Muscle of leg (tissue), 11 donors: ENCODE measurements around the gene PPFIA4. TPM values are rescaled to one million over a fixed set of nuclear protein-coding genes. Genes with fewer than 3 reads are reported as not detected.

ENCODE experiments used
- DNase-seq: peaks from one replicate; pipeline ENCODE4 v3.0.0; 2013
- H3K27ac ChIP-seq: one replicate; pipeline ENCODE4 v1.5.1; 2013; ENCODE audit warnings: mild to moderate bottlenecking, low read length, control low read depth
- H3K27me3 ChIP-seq: one replicate; pipeline ENCODE4 v1.6.1; 2013; ENCODE audit warnings: low read length; ENCODE audit not compliant: control insufficient read depth, insufficient read depth
- H3K36me3 ChIP-seq: one replicate; pipeline ENCODE4 v1.6.1; 2013; ENCODE audit warnings: low read length; ENCODE audit not compliant: control insufficient read depth, insufficient read depth
- H3K4me1 ChIP-seq: one replicate; pipeline ENCODE4 v1.6.1; 2013; ENCODE audit warnings: low read length; ENCODE audit not compliant: control insufficient read depth, insufficient read depth
- H3K4me3 ChIP-seq: one replicate; pipeline ENCODE4 v1.5.1; 2013; ENCODE audit warnings: low read length, control low read depth
- H3K9me3 ChIP-seq: replicated peaks from 2 replicates; pipeline ENCODE4 v1.6.1; 2013; ENCODE audit warnings: low read depth, low read length; ENCODE audit not compliant: control insufficient read depth
- WGBS: methylation state at CpG from one replicate; pipeline ENCODE4 v1.1.5; 2013; ENCODE audit warnings: missing lambda C conversion rate; ENCODE audit not compliant: insufficient coverage; 5-methylcytosine and 5-hydroxymethylcytosine counted together
- polyA plus RNA-seq, 8 donors: library from polyadenylated mRNA; unstranded; fragments of 120-200 nt; gene quantifications; one replicate each; pipeline versions ENCODE4 v1.2.1 to v1.2.3, GENCODE V29; 2013; ENCODE audit warnings: inconsistent platforms in 1 of 8, low replicate concordance in 1 of 8; ENCODE audit not compliant: insufficient read length in 8 of 8, insufficient read depth in 1 of 8
- total RNA-seq: library from RNA; stranded (reverse); fragments of 120-200 nt; gene quantifications from one replicate; pipeline ENCODE4 v1.2.4, GENCODE V29; 2013

Gene PPFIA4
- total and polyA plus RNA-seq, 9 donors: 22.4 to 53.1 (median 34.7) TPM

DNA sequence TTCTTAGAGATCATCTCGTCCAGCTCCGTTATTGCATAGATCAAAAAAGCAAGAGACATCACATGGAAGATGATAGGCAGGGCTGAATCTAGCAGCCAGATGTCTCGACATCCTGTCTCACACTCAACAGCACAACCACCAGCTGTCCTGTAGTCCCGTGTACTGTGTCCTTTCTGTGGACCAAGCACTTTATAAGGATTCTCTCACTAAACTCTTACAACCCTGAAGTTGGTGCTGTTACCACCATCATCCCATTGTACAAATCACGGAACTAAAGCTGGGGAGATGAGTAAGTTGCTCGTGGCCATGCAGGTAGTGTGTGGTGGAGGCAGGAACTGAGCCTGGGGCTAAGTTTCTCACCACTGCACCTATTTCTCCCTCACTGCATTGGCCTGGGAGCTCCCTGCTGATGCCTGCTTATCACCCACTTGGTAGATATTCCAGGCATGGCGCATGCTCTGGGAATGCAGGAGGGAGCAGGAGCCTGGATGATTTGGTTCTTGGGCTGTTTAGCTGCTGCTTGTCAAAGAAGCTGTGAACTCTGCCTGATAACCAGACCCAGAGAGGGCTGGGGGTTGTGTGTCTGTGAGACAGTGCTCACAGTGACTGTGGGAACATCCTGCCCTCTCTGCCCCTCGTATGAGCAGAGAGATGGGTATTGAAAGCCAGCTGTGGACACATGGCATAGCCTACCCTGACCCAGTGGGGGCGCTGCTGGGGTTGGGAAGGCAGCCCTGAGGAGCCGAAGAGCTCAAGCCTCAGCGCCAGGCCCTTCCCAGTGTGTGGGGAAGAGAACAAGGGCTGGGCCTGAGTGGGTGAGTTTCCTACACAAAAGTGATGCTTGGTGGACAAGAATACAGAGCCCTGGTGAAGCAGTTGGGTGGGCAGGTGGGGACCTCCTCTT, 13.6 kb downstream of the PPFIA4 start:
- no peak for DNase-seq
- H3K27ac ChIP-seq: no peak overlapping the region
- 53% methylated on average over 5 of the region's 11 CpGs for WGBS

DNA sequence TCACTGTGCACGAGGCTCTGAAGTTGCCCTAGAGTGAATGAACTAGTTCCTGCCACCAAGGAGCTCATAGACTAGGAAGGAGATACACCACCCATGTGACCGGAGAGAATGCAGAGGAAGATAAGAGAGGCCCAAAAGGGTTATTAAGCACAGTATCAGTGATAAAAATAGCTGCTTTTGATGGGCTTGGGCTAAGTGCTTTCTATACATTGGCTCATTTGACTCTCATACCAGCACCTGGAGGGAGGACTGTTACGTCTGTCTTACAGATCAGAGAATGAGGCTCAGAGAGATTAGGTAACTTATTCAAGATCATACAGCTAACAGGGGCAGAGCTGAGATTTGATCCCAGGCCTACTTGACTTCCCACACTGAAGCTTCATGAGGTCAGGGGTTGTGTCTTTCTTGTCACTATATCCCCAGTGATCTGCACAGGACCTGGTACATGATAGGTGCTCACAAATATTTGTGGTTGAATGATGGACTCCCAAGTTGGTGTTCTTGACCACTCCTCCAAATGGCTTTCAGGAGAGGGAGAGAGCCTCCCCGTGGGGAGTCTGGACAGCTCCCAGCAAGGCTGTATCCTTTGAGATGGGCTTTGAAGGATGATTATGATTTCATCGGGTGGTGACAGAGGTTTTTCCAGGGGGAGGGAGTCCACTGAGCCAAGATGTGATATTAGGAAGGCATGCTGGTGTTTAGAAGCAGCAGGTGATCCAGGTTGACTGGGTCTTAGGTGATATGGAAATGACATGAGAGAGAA, 14.4 kb downstream of the PPFIA4 start:
- Histone ChIP-seq H3K9me3 (no peaks in the 10 kb centered on the region), H3K4me1 (peaks cover 65% of the 10 kb centered on the region), H3K36me3 (peaks cover 25% of the 10 kb centered on the region), H3K27me3 (peaks cover 10% of the 10 kb centered on the region), H3K4me3 (no peak overlapping the region), H3K27ac (no peak overlapping the region)
- 73% methylated on average over 4 of the region's 5 CpGs for WGBS
- no peak for DNase-seq

More for the DNA sequence above, 13.6 kb downstream of the PPFIA4 start:
- Histone ChIP-seq H3K4me1 (peaks cover 73% of the 10 kb centered on the region), H3K9me3 (no peaks in the 10 kb centered on the region), H3K36me3 (peaks cover 17% of the 10 kb centered on the region), H3K4me3 (no peak overlapping the region), H3K27me3 (peaks cover 10% of the 10 kb centered on the region)

DNA sequence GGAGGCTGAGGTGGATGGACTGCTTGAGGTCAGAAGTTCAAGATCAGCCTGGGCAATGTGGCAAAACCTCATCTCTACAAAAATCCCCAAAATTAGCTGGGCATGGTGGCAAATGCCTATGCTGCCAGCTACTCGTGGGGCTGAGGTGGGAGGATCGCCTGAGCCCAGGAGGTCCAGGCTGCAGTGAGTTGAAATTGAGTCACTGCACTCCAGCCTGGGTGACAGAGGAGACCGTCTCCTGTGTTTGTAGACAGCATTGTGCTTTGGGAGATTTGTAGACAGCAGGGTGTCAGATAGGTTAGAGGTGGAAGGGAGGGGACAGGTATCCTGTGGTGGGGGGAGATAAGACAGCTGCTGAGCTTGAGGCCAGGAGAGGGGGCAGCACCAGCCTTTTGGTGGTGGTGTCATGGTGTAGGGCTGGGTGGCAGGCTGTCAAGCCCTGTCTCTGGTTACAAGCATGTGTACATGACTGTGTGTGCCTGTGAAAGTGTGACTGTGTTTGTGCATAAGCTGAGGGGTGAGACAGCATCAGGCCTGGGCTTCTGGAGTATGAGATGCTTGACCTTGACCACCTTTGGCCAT, 15.2 kb downstream of the PPFIA4 start:
- Histone ChIP-seq H3K9me3 (no peaks in the 10 kb centered on the region), H3K4me3 (no peak overlapping the region), H3K36me3 (peaks cover 32% of the 10 kb centered on the region), H3K27me3 (peaks cover 12% of the 10 kb centered on the region), H3K4me1 (peaks cover 64% of the 10 kb centered on the region), H3K27ac (no peak overlapping the region)
- DNase-seq: no peak
- WGBS: 74% methylated on average over 3 of the region's 3 CpGs

DNA sequence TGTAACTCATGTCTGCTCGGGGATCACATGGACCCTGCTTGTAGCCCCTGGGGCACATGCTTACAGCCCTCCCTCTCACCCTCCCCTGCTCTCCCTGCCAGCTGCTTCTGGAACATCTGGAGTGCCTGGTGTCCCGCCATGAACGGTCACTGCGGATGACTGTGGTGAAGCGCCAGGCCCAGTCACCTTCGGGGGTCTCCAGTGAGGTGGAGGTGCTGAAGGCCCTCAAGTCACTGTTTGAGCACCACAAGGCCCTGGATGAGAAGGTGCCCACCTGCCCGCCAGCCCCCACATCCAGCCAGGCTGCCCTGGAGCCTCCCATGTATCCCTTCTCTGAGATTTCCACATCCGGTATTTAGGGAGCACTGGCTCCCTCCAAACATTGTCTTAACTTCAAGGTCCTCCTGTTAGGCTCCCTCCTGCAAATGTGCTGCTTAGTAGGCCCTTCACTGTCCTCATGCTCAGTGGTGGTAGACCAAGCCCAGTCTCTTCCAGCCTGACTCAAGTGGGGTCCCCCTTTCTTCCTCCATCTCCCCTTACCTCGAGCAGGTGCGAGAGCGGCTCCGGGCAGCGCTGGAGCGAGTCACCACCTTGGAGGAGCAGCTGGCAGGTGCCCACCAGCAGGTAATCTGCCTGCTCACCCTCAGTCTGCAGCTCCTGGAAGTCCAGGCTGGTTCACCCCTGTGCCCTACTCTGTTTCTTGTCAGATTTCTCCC, 17.7 kb downstream of the PPFIA4 start:
- Histone ChIP-seq H3K4me1 (peaks cover 59% of the 10 kb centered on the region), H3K36me3 (peaks cover 36% of the 10 kb centered on the region), H3K27me3 (peaks cover 15% of the 10 kb centered on the region), H3K4me3 (no peak overlapping the region), H3K9me3 (no peaks in the 10 kb centered on the region), H3K27ac (no peak overlapping the region)
- DNase-seq: no peak
- WGBS: 84% methylated on average over 11 of the region's 14 CpGs

DNA sequence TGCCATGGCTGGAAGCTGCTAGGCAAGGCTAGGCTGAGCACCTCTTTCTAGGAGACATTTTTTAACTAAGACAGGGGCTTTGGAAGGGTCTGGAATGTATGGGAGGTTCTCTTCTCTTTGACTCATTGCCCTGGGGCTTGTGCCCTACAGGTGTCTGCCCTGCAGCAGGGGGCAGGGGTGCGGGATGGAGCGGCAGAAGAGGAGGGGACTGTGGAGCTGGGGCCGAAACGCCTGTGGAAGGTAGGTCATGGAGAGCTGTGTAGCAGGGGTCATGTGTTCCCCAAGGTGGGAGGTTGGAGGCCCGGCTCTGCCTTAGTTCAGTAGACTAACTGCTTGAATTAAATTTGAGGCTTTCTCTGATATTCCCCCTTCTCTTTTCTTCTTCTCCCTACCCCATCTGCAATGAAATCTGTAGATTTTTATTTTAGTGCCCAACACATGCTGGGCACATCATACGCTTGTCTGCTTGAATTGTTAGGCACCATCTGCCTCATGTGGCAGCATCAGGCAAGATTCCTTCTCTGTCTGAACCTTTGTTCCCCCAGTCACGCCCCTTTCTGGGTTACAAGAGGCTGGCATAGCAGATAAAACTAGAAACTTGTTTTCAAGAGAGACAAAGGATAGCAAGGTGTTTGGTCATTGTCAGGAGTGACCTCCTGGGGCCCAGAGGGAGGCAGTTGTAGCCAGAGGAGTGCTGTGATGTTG, 18.4 kb downstream of the PPFIA4 start:
- WGBS: 100% methylated on average over 5 of the region's 7 CpGs
- Histone ChIP-seq H3K27me3 (peaks cover 18% of the 10 kb centered on the region), H3K4me3 (no peak overlapping the region), H3K9me3 (no peaks in the 10 kb centered on the region), H3K4me1 (peaks cover 56% of the 10 kb centered on the region), H3K27ac (no peak overlapping the region), H3K36me3 (peaks cover 36% of the 10 kb centered on the region)
- no peak for DNase-seq

DNA sequence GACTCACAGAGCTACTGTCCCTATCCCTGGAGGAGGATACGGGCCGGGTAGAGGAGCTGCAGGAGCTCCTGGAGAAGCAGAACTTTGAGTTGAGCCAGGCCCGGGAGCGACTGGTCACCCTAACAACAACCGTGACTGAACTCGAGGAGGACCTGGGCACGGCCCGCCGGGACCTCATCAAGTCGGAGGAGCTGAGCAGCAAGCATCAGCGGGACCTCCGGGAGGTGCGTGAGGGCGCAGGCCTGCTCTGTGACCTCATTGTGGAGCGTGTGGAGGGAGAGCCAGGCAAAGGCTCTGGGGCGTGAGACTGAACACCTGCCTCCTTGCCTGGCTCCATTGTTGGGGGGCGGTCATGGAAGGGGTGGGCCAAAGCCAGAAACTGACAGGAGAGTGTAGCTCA, 19.0 kb downstream of the PPFIA4 start:
- Histone ChIP-seq H3K9me3 (no peaks in the 10 kb centered on the region), H3K27ac (no peak overlapping the region), H3K36me3 (peaks cover 39% of the 10 kb centered on the region), H3K4me3 (no peak overlapping the region), H3K27me3 (peaks cover 18% of the 10 kb centered on the region), H3K4me1 (peaks cover 53% of the 10 kb centered on the region)
- no peak for DNase-seq
- 90% methylated on average over 17 of the region's 17 CpGs for WGBS

DNA sequence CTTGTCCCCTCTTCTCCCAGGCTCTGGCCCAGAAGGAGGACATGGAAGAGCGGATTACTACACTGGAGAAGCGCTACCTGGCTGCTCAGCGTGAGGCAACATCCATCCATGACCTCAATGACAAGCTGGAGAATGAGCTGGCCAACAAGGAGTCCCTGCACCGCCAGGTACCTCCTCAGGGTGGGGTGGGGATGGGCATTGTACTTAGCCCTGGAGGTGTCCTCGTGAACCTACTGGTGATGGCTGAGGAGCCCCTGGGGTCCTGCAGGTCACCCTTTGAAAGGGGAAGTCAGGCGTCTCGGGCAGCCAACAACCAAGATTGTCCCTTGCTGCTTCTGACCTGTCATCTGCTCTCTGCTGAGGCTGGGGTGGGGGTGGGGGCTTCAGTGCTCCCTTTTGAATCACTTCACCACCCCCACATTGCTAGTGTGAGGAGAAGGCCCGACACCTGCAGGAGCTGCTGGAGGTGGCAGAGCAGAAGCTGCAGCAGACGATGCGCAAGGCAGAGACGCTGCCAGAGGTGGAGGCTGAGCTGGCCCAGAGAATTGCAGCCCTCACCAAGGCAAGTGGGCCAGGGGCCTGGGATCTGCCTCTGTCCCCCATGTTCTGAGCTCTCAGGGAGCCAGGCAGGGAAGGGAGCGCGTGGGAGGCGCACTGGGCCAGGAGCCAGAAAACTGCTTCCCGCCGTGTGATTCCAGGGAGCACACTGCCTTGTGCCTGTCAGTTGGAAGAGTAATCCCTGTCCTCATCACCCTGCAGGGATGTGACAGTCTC, 19.7 kb downstream of the PPFIA4 start:
- peaks cover 39% of the 10 kb centered on the region for H3K36me3 ChIP-seq
- H3K27me3 ChIP-seq: peaks cover 23% of the 10 kb centered on the region
- no peak overlapping the region for H3K4me3 ChIP-seq
- WGBS: 69% methylated on average over 11 of the region's 16 CpGs
- H3K27ac ChIP-seq: no peak overlapping the region
- DNase-seq: no peak
- H3K4me1 ChIP-seq: peaks cover 50% of the 10 kb centered on the region
- no peaks in the 10 kb centered on the region for H3K9me3 ChIP-seq

DNA sequence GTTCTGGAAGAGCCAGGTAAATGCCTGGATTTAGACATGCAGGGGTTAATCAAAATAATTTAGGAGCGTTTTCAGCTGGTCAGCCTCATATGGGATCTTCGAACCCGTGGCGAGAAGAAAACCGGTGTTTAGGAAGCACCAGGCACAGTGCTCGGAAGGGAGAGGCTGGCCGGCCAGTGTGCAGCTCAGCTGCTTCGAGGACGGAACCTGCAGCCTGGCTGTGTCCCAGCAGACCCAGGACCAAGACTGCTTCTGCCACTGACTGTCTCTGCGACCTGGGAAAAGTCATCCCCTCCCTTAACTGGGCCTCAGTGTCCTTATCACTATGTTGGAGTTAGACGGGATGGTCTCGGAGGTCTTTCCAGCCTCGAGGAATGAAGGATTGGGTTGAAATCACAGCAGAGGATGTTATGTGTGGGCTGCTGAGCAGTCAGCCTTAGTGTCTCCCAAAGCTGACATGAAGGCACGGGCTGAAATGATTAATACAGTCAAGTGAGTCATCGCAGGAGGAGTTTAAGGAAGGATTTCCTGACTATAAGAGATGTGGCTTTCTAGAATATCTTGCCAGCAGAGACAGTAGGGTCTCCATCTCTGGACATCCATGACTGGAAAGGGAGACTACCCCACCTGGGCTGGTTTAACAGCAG, 20.8 kb downstream of the PPFIA4 start:
- Histone ChIP-seq H3K27me3 (peaks cover 24% of the 10 kb centered on the region), H3K27ac (no peak overlapping the region), H3K4me3 (no peak overlapping the region), H3K36me3 (peaks cover 39% of the 10 kb centered on the region), H3K9me3 (no peaks in the 10 kb centered on the region), H3K4me1 (peaks cover 51% of the 10 kb centered on the region)
- DNase-seq: peak; percentile 56
- 31% methylated on average over 10 of the region's 15 CpGs for whole genome bisulfite sequencing
